Mesodermal cell (in vitro differentiated cells): ENCODE measurements around the gene TMEM167A.
A peak's percentile ranks its signal among the peaks of the same experiment; 100 is the strongest.
"Not testable (repeated sequence)": the region's sequence is repeated elsewhere in the genome, so short reads cannot be mapped to it uniquely, and the experiment has no call there.

ENCODE experiments used
- H3K27ac ChIP-seq: 2 replicates; pipeline ENCODE4 v1.7.0; 2013; ENCODE audit warnings: mild to moderate bottlenecking, low read depth, low read length, moderate library complexity; ENCODE audit not compliant: severe bottlenecking
- H3K36me3 ChIP-seq: 2 replicates; pipeline ENCODE4 v1.7.1; 2013; ENCODE audit warnings: mild to moderate bottlenecking, low read length, moderate library complexity; ENCODE audit not compliant: control insufficient read depth, insufficient read depth
- H3K4me1 ChIP-seq: one replicate; pipeline ENCODE4 v1.7.1; 2013; ENCODE audit warnings: mild to moderate bottlenecking, low read length; ENCODE audit not compliant: insufficient read depth, control insufficient read depth, poor library complexity, severe bottlenecking
- H3K4me3 ChIP-seq: 2 replicates; pipeline ENCODE4 v1.7.0; 2013; ENCODE audit warnings: low read length, control low read depth, mild to moderate bottlenecking; ENCODE audit not compliant: insufficient read depth, poor library complexity, severe bottlenecking; ENCODE audit errors: extremely low read depth
- H3K9me3 ChIP-seq: 2 replicates; pipeline ENCODE4 v1.7.1; 2013; ENCODE audit warnings: mild to moderate bottlenecking, low read length, moderate library complexity; ENCODE audit not compliant: control insufficient read depth
- WGBS, 2 experiments: methylation state at CpG; one replicate each; pipeline ENCODE4 v1.1.5; 2013; ENCODE audit warnings: missing lambda C conversion rate in 2 of 2; ENCODE audit not compliant: insufficient coverage in 2 of 2; 5-methylcytosine and 5-hydroxymethylcytosine counted together

TMEM167A gene

DNA sequence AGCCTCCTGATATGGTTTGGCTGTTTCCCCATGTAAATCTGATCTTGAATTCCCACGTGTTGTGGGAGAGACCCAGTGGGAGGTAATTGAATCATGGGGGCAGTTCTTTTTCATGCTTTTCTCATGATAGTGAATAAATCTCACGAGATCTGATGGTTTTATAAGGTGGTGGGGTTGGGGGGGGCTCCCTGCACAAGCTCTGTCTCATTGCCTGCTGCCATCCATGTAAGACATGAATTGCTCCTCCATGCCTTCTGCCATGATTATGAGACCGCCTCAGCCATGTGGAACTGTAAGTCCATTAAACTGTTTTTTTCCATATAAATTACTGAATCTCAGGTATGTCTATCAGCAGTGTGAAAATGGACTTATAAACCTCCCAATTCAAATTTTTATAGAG is 13.0 kb upstream of the TMEM167A start:
- WGBS, 2 experiments, result 88% methylated on average over 1 to 3 of the region's 3 CpGs
- H3K4me3 ChIP-seq, result no peak overlapping the region
- peaks cover 8% of the 10 kb centered on the region for H3K9me3 ChIP-seq
- no peaks in the 10 kb centered on the region for H3K36me3 ChIP-seq
- H3K27ac ChIP-seq, result no peak overlapping the region
- H3K4me1 ChIP-seq, result no peaks in the 10 kb centered on the region

DNA sequence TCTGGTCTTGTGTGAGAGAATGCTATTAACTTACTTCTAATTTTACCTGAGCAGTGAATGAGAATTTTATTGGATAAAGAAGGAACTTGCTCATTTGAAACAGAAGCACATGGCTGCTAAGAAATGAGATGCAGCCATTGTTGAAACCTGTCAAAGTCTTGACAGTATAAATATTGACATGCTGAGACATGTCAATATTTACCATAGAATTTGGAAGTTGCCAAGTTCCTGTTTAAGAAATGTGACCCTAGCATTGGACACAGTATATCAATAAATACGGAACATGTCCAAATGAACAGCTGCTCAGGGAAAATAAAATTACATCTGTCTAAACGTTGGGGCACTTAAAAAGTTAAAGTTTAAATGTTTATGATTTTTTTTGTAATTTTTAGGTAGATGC is 7.9 kb upstream of the TMEM167A start:
- Histone ChIP-seq H3K27ac (no peak overlapping the region), H3K9me3 (peaks cover 3% of the 10 kb centered on the region), H3K36me3 (no peaks in the 10 kb centered on the region), H3K4me1 (no peaks in the 10 kb centered on the region), H3K4me3 (no peak overlapping the region)
- 100% methylated on average over 2 of the region's 2 CpGs; no CpG with 5 or more reads in 1 of the 2 experiments for WGBS, 2 experiments

DNA sequence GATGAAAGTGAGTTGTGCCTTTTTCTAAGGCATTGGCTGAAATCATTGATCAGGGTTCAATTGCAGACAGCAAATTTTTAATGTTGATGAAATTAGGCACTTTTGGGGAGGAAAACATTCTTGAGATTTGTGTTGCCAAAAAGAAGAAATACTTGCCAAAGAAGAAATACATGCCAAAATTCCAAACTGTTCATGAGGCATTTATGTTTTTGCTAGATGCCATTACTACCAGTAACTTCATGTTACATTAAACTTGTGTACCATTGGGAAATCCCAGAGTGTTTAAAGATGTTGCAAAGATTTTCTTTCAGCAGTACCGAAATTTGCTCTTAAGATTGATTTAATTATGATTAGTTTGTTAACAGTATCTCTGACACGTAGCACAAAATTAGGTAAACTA is 7.1 kb upstream of the TMEM167A start:
- no CpG with 5 or more reads among the region's 2 CpGs for WGBS, 2 experiments
- H3K4me1 ChIP-seq, result no peaks in the 10 kb centered on the region
- no peak overlapping the region for H3K4me3 ChIP-seq

DNA sequence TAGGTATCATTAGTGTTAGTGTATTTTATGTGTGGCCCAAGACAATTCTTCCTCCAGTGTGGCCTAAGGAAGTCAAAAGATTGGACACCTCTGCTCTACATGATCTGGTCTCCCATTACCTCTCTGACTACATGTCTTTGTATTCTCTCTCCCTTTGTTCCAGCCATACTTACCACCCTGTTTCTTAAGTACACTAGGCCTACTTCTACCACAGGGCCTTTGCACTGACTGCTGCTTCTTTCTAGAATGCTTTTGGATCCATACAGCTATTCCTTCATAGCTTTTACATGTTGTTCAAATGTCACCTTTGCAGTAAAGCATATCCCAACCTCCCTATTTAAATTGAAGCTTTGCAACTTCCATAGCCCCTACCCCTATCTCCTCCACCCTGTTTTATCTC is 5.6 kb upstream of the TMEM167A start:
- Histone ChIP-seq H3K36me3 (no peaks in the 10 kb centered on the region), H3K9me3 (no peaks in the 10 kb centered on the region), H3K4me1 (no peaks in the 10 kb centered on the region), H3K27ac (no peak overlapping the region), H3K4me3 (no peak overlapping the region)

More for the DNA sequence above, 7.1 kb upstream of the TMEM167A start:
- Histone ChIP-seq H3K27ac (no peak overlapping the region), H3K9me3 (no peaks in the 10 kb centered on the region), H3K36me3 (no peaks in the 10 kb centered on the region)

DNA sequence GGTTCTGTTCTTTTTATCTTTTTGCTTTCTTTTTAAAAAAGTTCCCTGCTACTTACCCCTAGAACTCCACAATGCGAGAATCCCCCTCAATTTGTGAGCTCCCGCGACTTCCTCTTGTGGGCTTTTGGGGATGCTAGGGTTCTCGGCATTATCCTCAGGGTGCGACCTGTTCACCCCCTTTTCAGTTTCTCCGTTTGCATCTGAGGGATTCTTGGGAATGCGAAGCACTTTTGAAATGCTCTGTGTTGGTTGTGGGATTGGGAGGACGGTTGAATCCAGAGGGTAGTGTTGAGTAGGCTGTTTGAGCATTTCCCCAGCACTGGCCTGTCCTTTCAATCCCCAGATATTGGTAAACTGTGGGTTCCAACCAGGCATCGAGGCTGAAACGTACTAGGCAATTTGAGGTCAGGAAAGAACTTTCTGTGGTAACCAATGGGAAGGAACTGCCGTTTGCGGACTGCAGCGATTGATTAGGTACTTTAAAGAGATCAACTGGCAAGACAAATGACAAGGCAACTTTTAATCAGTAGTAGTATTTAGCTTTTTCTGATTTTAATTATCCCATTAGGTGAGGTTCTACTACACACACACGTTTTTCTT is 568 bp upstream of the TMEM167A start:
- no peaks in the 10 kb centered on the region for H3K9me3 ChIP-seq
- H3K4me1 ChIP-seq, result peaks cover 3% of the 10 kb centered on the region
- peak overlapping the region; percentile 79 for H3K4me3 ChIP-seq
- 17 to 22% methylated on average over 7 to 9 of the region's 14 CpGs for WGBS, 2 experiments
- peaks cover 20% of the 10 kb centered on the region for H3K36me3 ChIP-seq
- peak overlapping the region; percentile 85 for H3K27ac ChIP-seq

DNA sequence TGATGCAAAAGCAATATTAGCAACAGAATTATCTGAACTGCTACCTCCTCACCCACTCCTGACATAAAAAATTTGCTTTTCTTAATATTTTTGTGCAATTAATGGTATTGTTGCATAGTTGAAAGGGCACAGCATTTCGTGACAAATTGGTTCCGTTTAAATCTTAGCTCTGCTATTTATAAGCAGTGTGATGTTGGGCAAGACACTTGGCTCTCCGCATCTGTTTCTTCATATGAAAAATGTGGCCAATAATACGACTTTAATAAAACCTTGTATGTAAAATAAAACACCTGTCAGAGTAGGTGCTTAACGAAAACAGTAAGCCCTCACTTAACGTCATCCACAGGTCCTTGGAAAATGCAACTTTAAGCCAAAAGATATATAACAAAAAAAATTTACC is 4.2 kb downstream of the TMEM167A start:
- Histone ChIP-seq H3K4me1 (peaks cover 3% of the 10 kb centered on the region), H3K4me3 (no peak overlapping the region), H3K9me3 (no peaks in the 10 kb centered on the region), H3K36me3 (peaks cover 36% of the 10 kb centered on the region), H3K27ac (no peak overlapping the region)
- WGBS, 2 experiments, result 100% methylated on average over 2 of the region's 6 CpGs

DNA sequence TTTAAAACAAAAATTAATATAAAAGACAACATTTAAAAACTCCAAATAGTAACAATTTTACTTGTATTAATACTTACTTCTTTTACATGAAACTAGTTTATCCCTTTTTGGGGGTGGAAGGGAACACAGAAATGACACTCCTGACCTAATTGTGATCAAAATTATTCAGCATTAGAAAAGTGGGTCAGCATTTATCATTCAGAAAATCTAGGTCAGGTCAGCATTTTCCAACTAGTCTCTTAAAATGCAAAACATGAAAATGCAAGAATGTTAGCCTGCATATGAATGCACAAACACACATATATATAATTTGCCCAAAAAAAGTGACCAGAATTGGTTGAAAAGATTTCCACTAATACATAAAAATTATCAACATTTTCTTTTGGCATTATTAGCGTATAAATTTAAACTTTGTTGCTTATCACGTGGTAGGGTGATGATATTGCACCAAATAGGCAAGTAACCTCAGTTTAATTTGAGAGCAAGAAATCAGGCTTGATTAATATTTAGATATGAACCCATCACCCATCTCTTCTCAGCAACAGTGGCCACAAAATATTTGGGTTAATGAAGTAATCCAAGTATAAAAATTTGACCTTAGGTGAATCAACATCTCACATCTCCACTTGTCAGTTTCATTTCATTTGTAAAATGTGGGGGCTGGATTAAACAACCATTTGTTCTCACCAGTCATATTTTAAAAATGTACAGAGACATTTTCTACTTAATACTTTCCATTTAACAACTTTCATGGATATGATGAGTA is 5.7 kb downstream of the TMEM167A start:
- WGBS, 2 experiments, result no CpG with 5 or more reads among the region's 2 CpGs
- Histone ChIP-seq H3K9me3 (no peaks in the 10 kb centered on the region), H3K4me1 (peaks cover 3% of the 10 kb centered on the region), H3K4me3 (no peak overlapping the region), H3K36me3 (peaks cover 36% of the 10 kb centered on the region), H3K27ac (no peak overlapping the region)

DNA sequence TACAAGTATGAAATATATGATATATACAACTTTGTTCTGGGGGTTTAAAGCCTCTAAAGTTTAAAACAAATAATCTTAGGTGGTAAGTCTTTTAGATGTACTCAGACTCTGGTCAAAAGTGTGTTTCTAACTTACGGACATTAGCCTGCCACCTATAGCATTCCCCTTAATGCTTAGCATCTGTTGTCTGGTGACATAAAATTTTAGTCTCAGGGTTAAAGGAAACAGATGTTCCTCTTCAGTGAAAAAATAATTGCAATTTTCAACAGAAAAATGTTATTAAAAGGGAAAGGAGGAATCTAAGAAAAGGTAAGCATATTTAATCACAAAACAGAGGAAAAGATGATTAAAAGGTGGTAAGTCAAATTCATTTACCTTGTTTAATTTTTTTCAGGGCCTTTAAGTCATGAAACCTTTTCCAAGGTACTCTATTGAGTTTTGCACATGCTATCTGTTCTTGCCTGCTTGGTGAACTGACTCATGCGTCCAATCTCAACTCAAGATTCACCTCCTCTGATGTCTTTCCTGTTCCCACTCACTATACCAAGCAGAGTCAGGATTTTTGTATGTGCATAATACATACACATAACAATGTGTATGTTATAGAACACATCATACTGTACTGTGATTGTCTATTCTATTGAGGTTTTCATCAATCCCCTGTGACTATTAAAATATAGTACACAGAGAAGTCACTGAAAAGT is 7.9 kb downstream of the TMEM167A start:
- no peaks in the 10 kb centered on the region for H3K9me3 ChIP-seq
- peaks cover 35% of the 10 kb centered on the region for H3K36me3 ChIP-seq
- 83 to 100% methylated on average over 1 of the region's 2 CpGs for WGBS, 2 experiments
- H3K4me1 ChIP-seq, result no peaks in the 10 kb centered on the region
- H3K27ac ChIP-seq, result no peak overlapping the region
- H3K4me3 ChIP-seq, result no peak overlapping the region

DNA sequence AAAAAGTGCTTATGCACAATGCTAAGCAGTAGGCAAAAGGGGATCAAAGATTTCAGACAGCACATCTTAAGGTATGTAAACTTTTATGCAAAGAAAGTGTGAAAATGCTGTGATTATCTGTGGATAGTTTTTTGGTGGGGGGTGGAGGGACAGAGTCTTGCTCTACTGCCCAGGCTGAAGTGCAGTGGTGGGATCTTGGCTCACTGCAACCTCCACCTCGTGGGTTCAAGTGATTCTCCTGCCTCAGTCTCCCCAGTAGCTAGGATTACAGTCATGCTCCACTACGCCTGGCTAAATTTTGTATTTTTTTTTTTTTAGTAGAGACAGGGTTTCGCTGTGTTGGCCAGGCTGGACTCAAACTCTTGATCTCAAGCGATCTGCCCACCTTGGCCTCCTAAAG is 9.8 kb downstream of the TMEM167A start:
- H3K4me3 ChIP-seq, H3K9me3 ChIP-seq, H3K4me1 ChIP-seq, H3K27ac ChIP-seq: not testable (repeated sequence)
- 100% methylated on average over 1 of the region's 4 CpGs; no CpG with 5 or more reads in 1 of the 2 experiments for WGBS, 2 experiments
- peaks cover 23% of the 10 kb centered on the region for H3K36me3 ChIP-seq

DNA sequence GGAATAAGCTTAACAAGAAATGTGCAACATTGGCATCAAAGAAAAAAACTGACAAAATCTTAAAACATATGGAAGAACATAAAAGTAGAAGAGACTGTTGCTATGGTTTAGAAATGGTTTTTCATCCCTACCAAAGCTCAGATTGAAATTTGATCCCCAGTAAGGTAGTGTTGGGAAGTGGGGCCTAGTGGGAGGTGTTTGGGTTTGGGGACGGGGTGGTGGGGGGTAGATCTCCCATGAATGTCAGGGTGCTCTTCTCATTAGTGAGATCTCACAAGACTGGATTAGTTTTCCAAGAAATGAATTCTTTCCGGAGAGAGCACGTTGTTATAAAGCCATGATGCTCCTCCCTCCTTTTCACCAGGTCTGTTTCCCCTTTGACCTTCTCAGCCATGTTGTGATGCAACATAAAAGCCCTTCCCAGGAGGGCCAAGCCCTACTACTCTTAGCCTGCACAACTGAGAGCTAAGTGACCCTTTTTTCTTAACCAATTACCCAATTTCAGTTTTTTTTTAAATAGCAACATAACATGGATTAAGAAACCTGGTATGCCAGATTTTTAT is 10.6 kb downstream of the TMEM167A start:
- Histone ChIP-seq H3K4me1 (no peaks in the 10 kb centered on the region), H3K36me3 (peaks cover 23% of the 10 kb centered on the region), H3K27ac (no peak overlapping the region), H3K4me3 (no peak overlapping the region), H3K9me3 (no peaks in the 10 kb centered on the region)
- WGBS, 2 experiments, result 21 to 67% methylated on average over 2 of the region's 3 CpGs
